ENCODE data around the gene PLCL1. TPM values are rescaled to one million over a fixed set of nuclear protein-coding genes. Genes with fewer than 3 reads are reported as not detected.

PLCL1 gene
- total and polyA plus RNA-seq, 10 of the 15 experiments (the other 5 are each of a cell fraction or from before 2014, with no cell fraction given): 0.03 to 1.5 (median 0.22) TPM

GRCh38 chr2:197975931-197976519 is 171.6 kb downstream of the PLCL1 start:
- ChIA-PET RAD21 (ENCODE audit: unreplicated experiment) (no interaction called here), POLR2A (no interaction called here), SMC1A (ENCODE audit: uncharacterized antibody, unreplicated experiment) (interaction anchor here (0.6 to 3.6 kb wide), 3 partner anchors 9 to 174 kb away, joined by 4 to 19 read pairs (median 4); no protein-coding TSS in a partner anchor), CTCF (interaction anchor here (1.5 kb wide), 1 partner anchor 10 kb away, joined by 6 read pairs; no protein-coding TSS in a partner anchor)
- no peaks in the 10 kb centered on the region for H3K27me3 ChIP-seq (replicated peaks in 1 of 2; ENCODE audit: control insufficient read depth in 2 of 2, insufficient read depth in 2 of 2, low read length in 1 of 2)
- H3K36me3 ChIP-seq (ENCODE audit: control insufficient read depth in 2 of 2, insufficient read depth in 2 of 2, low read length in 1 of 2): no peaks in the 10 kb centered on the region
- ATAC-seq (no peak), DNase-seq (ENCODE audit: low read depth, low spot score) (no peak), FAIRE-seq (no peak)
- 41% methylated on average over 5 of the region's 5 CpGs for WGBS (ENCODE audit: insufficient coverage, insufficient replicate concordance, low lambda C conversion rate, missing lambda C conversion rate)
- no peak for TF ChIP-seq CUX1 (IDR thresholded peaks at IDR 0.05; ENCODE audit: insufficient replicate concordance, low read depth, low read length)
- TF ChIP-seq, protein P1, sequence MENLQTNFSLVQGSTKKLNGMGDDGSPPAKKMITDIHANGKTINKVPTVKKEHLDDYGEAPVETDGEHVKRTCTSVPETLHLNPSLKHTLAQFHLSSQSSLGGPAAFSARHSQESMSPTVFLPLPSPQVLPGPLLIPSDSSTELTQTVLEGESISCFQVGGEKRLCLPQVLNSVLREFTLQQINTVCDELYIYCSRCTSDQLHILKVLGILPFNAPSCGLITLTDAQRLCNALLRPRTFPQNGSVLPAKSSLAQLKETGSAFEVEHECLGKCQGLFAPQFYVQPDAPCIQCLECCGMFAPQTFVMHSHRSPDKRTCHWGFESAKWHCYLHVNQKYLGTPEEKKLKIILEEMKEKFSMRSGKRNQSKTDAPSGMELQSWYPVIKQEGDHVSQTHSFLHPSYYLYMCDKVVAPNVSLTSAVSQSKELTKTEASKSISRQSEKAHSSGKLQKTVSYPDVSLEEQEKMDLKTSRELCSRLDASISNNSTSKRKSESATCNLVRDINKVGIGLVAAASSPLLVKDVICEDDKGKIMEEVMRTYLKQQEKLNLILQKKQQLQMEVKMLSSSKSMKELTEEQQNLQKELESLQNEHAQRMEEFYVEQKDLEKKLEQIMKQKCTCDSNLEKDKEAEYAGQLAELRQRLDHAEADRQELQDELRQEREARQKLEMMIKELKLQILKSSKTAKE (IDR thresholded peaks at IDR 0.05; ENCODE audit: low read depth, poor library complexity, severe bottlenecking): no peak
- no peak for TF ChIP-seq WRNIP1 (IDR thresholded peaks at IDR 0.05; ENCODE audit: borderline replicate concordance, low read depth, low read length)
- TF ChIP-seq ZNF217 (IDR thresholded peaks at IDR 0.05): no peak
- no peak for TF ChIP-seq ZNF274 (IDR thresholded peaks at IDR 0.05; ENCODE audit: insufficient read depth, insufficient read length)
- intact Hi-C loops (cut with micrococcal nuclease; ENCODE audit: unreplicated experiment): no loop called here
- H3K9me3 ChIP-seq (replicated peaks; ENCODE audit: control insufficient read depth, insufficient read depth, low read length): no peaks in the 10 kb centered on the region
- no peak overlapping the region for H3K4me3 ChIP-seq
- in situ Hi-C loops (cut with MboI): no loop called here
- no peak overlapping the region for H3K9ac ChIP-seq (ENCODE audit: control insufficient read depth, insufficient read depth, low read length)
- H4K20me1 ChIP-seq (ENCODE audit: control insufficient read depth, insufficient read depth): no peaks in the 10 kb centered on the region
- BruUV-seq (replicated peaks): no TSS peak
- H2AFZ ChIP-seq (ENCODE audit: control insufficient read depth, low read depth, low read length): no peak overlapping the region
- H3K4me1 ChIP-seq (ENCODE audit: control insufficient read depth, insufficient read depth, low read length): no peaks in the 10 kb centered on the region
- H3K79me2 ChIP-seq (ENCODE audit: control insufficient read depth, insufficient read depth, low read length): no peaks in the 10 kb centered on the region
- no peak overlapping the region for H3K4me2 ChIP-seq (ENCODE audit: control insufficient read depth, insufficient read depth)
- H3K27ac ChIP-seq (ENCODE audit: control insufficient read depth, insufficient read depth): no peak overlapping the region
